ENCODE results near the gene KLHL21. TPM values are rescaled to one million over a fixed set of nuclear protein-coding genes. Genes with fewer than 3 reads are reported as not detected.

KLHL21 gene
- total and polyA plus RNA-seq, 7 experiments from 2014 or later: 17.2 to 58.1 (median 31.1) TPM

DNA sequence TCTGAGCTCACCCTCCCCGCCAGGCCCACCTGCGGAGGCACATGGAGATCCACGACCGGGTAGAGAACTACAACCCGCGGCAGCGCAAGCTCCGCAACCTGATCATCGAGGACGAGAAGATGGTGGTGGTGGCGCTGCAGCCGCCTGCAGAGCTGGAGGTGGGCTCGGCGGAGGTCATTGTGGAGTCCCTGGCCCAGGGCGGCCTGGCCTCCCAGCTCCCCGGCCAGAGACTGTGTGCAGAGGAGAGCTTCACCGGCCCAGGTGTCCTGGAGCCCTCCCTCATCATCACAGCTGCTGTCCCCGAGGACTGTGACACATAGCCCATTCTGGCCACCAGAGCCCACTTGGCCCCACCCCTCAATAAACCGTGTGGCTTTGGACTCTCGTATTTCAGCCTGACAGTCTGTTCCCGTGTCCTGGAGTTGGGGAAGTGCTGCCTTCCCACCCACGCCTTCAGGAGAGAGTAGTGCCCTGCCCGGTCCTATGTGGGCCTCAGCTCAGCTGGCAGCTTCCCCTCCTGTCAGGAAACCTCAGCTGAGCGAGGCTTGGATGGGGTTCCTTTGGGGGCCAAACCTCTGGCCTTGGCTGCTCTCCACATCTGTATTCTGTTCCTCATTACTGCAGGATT is 13.7 kb downstream of the KLHL21 start:
- Histone ChIP-seq H3K27ac (ENCODE audit: low read depth, low read length) (no peak overlapping the region), H3K9me3 (ENCODE audit: control insufficient read depth in 2 of 3, low read length in 3 of 3) (no peaks in the 10 kb centered on the region), H3K27me3 (ENCODE audit: control insufficient read depth in 2 of 2, insufficient read depth in 2 of 2, low read length in 2 of 2) (no peaks in the 10 kb centered on the region), H3K36me3 (ENCODE audit: control insufficient read depth in 2 of 3, insufficient read depth in 3 of 3, low read length in 3 of 3) (peaks cover 0 to 55% (median 0%) of the 10 kb centered on the region in 3 experiments), H3K4me3 (ENCODE audit: low read length) (no peak overlapping the region), H3K4me1 (ENCODE audit: control insufficient read depth in 2 of 2, insufficient read depth in 2 of 2, low read length in 2 of 2) (peaks cover 0 to 8% of the 10 kb centered on the region in 2 donors)
- ChIA-PET CTCF (interaction anchor here (0.6 to 1.2 kb wide), 3 partner anchors 9 to 361 kb away, joined by 3 read pairs; partner anchors contain the start of gene ZBTB48), POLR2A (interaction anchor here (0.5 to 2.0 kb wide), 6 partner anchors 9 to 18 kb away, joined by 3 to 11 read pairs (median 4); partner anchors contain the start of genes KLHL21 and ZBTB48)
- DNase-seq (no peak), ATAC-seq (no peak)
- H3K4me1 Mint-ChIP-seq: peaks cover 11 to 53% (median 40%) of the 10 kb centered on the region in 7 donors
- H3K4me3 Mint-ChIP-seq: no peak overlapping the region
- peaks cover 0 to 2% (median 0%) of the 10 kb centered on the region in 11 donors for H3K9me3 Mint-ChIP-seq
- intact Hi-C loops (cut with micrococcal nuclease): no loop called here
- peaks cover 0 to 8% (median 0%) of the 10 kb centered on the region in 5 donors for H3K36me3 Mint-ChIP-seq
- no peaks in the 10 kb centered on the region for H3K27me3 Mint-ChIP-seq
- H3K27ac Mint-ChIP-seq: peak overlapping the region in 3 of 9 donors; percentile 21 to 63 (median 61)

DNA sequence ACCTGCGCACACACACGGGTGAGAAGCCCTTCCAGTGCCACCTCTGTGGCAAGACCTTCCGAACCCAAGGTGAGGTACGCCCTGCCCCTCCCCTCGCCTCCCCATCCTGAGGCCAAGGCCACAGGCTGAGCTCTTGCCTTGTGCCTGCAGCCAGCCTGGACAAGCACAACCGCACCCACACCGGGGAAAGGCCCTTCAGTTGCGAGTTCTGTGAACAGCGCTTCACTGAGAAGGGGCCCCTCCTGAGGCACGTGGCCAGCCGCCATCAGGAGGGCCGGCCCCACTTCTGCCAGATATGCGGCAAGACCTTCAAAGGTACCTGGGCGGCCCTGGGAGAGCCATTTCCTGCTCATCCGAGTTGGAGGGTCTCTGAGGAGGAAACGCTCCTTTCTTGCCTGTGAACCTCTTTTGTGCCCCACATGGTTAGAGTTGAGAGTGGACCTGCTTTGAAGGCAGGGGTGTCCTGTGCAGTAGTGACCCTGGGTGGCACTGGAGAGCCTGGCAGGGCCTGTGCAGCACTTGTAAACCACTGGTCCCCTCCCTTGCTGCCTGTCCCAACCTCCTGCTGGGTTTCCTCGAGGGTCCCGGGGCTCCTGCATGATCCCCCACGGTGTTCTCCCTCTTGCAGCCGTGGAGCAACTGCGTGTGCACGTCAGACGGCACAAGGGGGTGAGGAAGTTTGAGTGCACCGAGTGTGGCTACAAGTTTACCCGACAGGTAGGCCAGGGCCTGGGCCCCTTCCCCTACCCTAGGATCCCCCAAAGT is 14.4 kb downstream of the KLHL21 start:
- Mint-ChIP-seq H3K27me3 (no peaks in the 10 kb centered on the region), H3K4me1 (peaks cover 11 to 53% (median 40%) of the 10 kb centered on the region in 7 donors), H3K36me3 (peaks cover 0 to 8% (median 0%) of the 10 kb centered on the region in 5 donors), H3K9me3 (peaks cover 0 to 2% (median 0%) of the 10 kb centered on the region in 11 donors), H3K27ac (peak overlapping the region in 3 of 9 donors; percentile 27 to 53 (median 47)), H3K4me3 (no peak overlapping the region)
- CTCF ChIA-PET: interaction anchor here (0.6 to 1.1 kb wide), 3 partner anchors 8 to 360 kb away, joined by 3 read pairs; partner anchors contain the start of gene ZBTB48
- ATAC-seq: no peak
- H3K27ac ChIP-seq (ENCODE audit: low read depth, low read length): no peak overlapping the region
- H3K4me1 ChIP-seq (ENCODE audit: control insufficient read depth in 2 of 2, insufficient read depth in 2 of 2, low read length in 2 of 2): peaks cover 0 to 8% of the 10 kb centered on the region in 2 donors
- peaks cover 0 to 48% (median 0%) of the 10 kb centered on the region in 3 experiments for H3K36me3 ChIP-seq (ENCODE audit: control insufficient read depth in 2 of 3, insufficient read depth in 3 of 3, low read length in 3 of 3)
- no peaks in the 10 kb centered on the region for H3K27me3 ChIP-seq (ENCODE audit: control insufficient read depth in 2 of 2, insufficient read depth in 2 of 2, low read length in 2 of 2)
- POLR2A ChIA-PET: interaction anchor here (0.5 to 2.0 kb wide), 6 partner anchors 8 to 17 kb away, joined by 3 to 11 read pairs (median 4); partner anchors contain the start of genes KLHL21 and ZBTB48
- no peak for DNase-seq
- no peak overlapping the region for H3K4me3 ChIP-seq (ENCODE audit: low read length)
- intact Hi-C loops (cut with micrococcal nuclease): no loop called here
- no peaks in the 10 kb centered on the region for H3K9me3 ChIP-seq (ENCODE audit: control insufficient read depth in 2 of 3, low read length in 3 of 3)

DNA sequence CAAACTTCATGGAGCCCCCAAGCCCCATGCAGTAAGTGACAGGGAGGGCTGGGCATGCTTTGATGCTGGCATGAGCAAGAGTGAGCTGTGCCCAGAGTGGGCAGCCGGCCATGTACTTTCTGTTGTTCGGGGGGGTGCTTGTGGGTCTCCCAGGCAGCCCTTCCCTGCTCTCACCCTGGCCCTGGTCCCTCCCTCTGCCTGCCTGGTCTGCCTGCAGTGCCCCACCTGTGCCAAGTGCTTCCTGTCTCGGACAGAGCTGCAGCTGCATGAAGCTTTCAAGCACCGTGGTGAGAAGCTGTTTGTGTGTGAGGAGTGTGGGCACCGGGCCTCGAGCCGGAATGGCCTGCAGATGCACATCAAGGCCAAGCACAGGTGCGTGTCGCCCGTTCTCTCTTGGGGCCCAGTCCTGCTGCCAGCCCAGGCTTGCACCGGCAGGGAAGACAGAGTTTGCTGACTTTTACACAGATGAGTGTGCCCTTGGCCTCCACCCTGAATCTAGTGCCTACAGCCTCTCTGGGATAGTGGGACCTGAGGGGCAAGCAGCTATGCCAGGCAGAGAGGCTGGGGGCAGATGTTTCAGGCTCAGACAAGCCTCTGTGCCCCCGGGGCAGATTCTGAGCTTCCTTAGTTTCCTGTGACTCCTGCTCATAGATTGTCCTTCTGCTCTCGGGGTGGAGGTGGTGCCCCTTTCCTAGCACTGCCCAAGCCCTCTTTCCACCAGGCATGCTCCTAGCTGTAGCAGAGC is 15.2 kb downstream of the KLHL21 start:
- ChIA-PET POLR2A (interaction anchor here (1.1 to 2.0 kb wide), 3 partner anchors 10 to 25 kb away, joined by 3 to 11 read pairs (median 3); no protein-coding TSS in a partner anchor), CTCF (interaction anchor here (1.1 kb wide), 1 partner anchor 47 kb away, joined by 3 read pairs; no protein-coding TSS in a partner anchor)
- H3K4me1 Mint-ChIP-seq: peaks cover 12 to 55% (median 41%) of the 10 kb centered on the region in 7 donors
- Histone ChIP-seq H3K4me1 (ENCODE audit: control insufficient read depth in 2 of 2, insufficient read depth in 2 of 2, low read length in 2 of 2) (peaks cover under 1 to 8% of the 10 kb centered on the region in 2 donors), H3K27ac (ENCODE audit: low read depth, low read length) (no peak overlapping the region), H3K4me3 (ENCODE audit: low read length) (no peak overlapping the region), H3K36me3 (ENCODE audit: control insufficient read depth in 2 of 3, insufficient read depth in 3 of 3, low read length in 3 of 3) (peaks cover 0 to 40% (median 0%) of the 10 kb centered on the region in 3 experiments), H3K27me3 (ENCODE audit: control insufficient read depth in 2 of 2, insufficient read depth in 2 of 2, low read length in 2 of 2) (no peaks in the 10 kb centered on the region), H3K9me3 (ENCODE audit: control insufficient read depth in 2 of 3, low read length in 3 of 3) (no peaks in the 10 kb centered on the region)
- peak overlapping the region in 6 of 9 donors; percentile 27 to 78 (median 50) for H3K27ac Mint-ChIP-seq
- intact Hi-C loops (cut with micrococcal nuclease): no loop called here
- no peaks in the 10 kb centered on the region for H3K27me3 Mint-ChIP-seq
- H3K36me3 Mint-ChIP-seq: peaks cover 0 to 8% (median 0%) of the 10 kb centered on the region in 5 donors
- DNase-seq: no peak
- peak overlapping the region in 1 of 10 donors; percentile 5 for H3K4me3 Mint-ChIP-seq
- ATAC-seq: no peak
- peaks cover 0 to 2% (median 0%) of the 10 kb centered on the region in 11 donors for H3K9me3 Mint-ChIP-seq

DNA sequence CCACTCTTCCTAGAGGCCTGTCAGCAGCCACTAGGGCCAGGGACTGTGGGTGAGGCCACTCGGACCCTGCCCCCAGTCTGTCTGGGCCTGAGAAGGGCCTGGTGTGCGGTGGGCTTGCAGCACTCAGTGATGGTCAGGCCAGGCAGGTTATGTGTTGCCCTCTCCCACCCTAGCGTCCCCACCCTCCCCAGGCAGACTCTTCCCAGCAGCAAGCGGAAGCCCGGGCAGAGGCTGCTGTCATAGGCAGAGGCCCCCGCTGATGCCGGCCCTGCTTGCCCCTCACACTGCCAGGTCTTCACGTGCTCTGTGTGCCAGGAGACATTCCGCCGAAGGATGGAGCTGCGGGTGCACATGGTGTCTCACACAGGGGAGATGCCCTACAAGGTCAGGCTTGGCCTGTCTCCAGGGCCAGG is 16.3 kb downstream of the KLHL21 start:
- no peaks in the 10 kb centered on the region for H3K27me3 Mint-ChIP-seq
- H3K4me3 Mint-ChIP-seq: no peak overlapping the region
- intact Hi-C loops (cut with micrococcal nuclease): no loop called here
- Histone ChIP-seq H3K27ac (ENCODE audit: low read depth, low read length) (no peak overlapping the region), H3K36me3 (ENCODE audit: control insufficient read depth in 2 of 3, insufficient read depth in 3 of 3, low read length in 3 of 3) (peaks cover 0 to 35% (median 0%) of the 10 kb centered on the region in 3 experiments), H3K4me3 (ENCODE audit: low read length) (no peak overlapping the region), H3K27me3 (ENCODE audit: control insufficient read depth in 2 of 2, insufficient read depth in 2 of 2, low read length in 2 of 2) (no peaks in the 10 kb centered on the region), H3K4me1 (ENCODE audit: control insufficient read depth in 2 of 2, insufficient read depth in 2 of 2, low read length in 2 of 2) (peaks cover 10 to 17% of the 10 kb centered on the region in 2 donors), H3K9me3 (ENCODE audit: control insufficient read depth in 2 of 3, low read length in 3 of 3) (no peaks in the 10 kb centered on the region)
- no peak overlapping the region for H3K27ac Mint-ChIP-seq
- peaks cover 0 to 8% (median 0%) of the 10 kb centered on the region in 5 donors for H3K36me3 Mint-ChIP-seq
- no peak for ATAC-seq
- H3K9me3 Mint-ChIP-seq: peaks cover 0 to 2% (median 0%) of the 10 kb centered on the region in 11 donors
- H3K4me1 Mint-ChIP-seq: peaks cover 20 to 57% (median 41%) of the 10 kb centered on the region in 7 donors
- CTCF ChIA-PET: no interaction called here
- no peak for DNase-seq
- POLR2A ChIA-PET: interaction anchor here (0.6 to 1.3 kb wide), 2 partner anchors 11 to 26 kb away, joined by 3 read pairs; no protein-coding TSS in a partner anchor

DNA sequence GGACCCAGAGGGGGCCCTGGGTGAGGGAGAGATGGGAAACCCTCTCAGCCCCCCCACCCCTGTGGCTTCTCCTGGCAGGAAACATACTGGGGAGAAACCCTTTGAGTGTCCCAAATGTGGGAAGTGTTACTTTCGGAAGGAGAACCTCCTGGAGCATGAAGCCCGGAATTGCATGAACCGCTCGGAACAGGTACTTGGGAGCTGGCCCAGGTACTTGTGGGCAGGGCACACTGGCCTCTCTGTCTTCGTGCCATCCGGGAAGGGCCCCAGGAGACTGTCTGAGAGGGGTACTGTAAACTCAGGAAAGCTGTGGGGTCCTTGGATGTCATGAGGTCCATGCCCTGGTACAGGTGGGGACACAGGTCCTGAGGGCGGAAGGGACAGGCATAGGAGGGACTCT is 16.8 kb downstream of the KLHL21 start:
- peaks cover 21 to 57% (median 41%) of the 10 kb centered on the region in 7 donors for H3K4me1 Mint-ChIP-seq
- ChIA-PET CTCF (no interaction called here), POLR2A (interaction anchor here (0.6 to 1.2 kb wide), 2 partner anchors 10 to 14 kb away, joined by 3 read pairs; no protein-coding TSS in a partner anchor)
- H3K36me3 Mint-ChIP-seq: peaks cover 0 to 8% (median 0%) of the 10 kb centered on the region in 5 donors
- DNase-seq: no peak
- Histone ChIP-seq H3K36me3 (ENCODE audit: control insufficient read depth in 2 of 3, insufficient read depth in 3 of 3, low read length in 3 of 3) (peaks cover 0 to 34% (median 0%) of the 10 kb centered on the region in 3 experiments), H3K9me3 (ENCODE audit: control insufficient read depth in 2 of 3, low read length in 3 of 3) (no peaks in the 10 kb centered on the region), H3K27ac (ENCODE audit: low read depth, low read length) (no peak overlapping the region), H3K27me3 (ENCODE audit: control insufficient read depth in 2 of 2, insufficient read depth in 2 of 2, low read length in 2 of 2) (no peaks in the 10 kb centered on the region), H3K4me1 (ENCODE audit: control insufficient read depth in 2 of 2, insufficient read depth in 2 of 2, low read length in 2 of 2) (peaks cover 16 to 22% of the 10 kb centered on the region in 2 donors), H3K4me3 (ENCODE audit: low read length) (no peak overlapping the region)
- intact Hi-C loops (cut with micrococcal nuclease): no loop called here
- H3K27me3 Mint-ChIP-seq: no peaks in the 10 kb centered on the region
- H3K4me3 Mint-ChIP-seq: no peak overlapping the region
- no peak for ATAC-seq
- no peak overlapping the region for H3K27ac Mint-ChIP-seq
- peaks cover 0 to 2% (median 0%) of the 10 kb centered on the region in 11 donors for H3K9me3 Mint-ChIP-seq

Data from naive thymus-derived CD4-positive, alpha-beta T cell (primary cell).